Kidney tubule cell (primary cell): ENCODE measurements around the gene PRPF38A.

ENCODE experiments used
- DNase-seq: peaks from one replicate; pipeline ENCODE4 v3.0.0-alpha.2; 2018; ENCODE audit warnings: low spot score

PRPF38A gene

GRCh38 chr1:52461821-52462220, 57.4 kb downstream of the PRPF38A start:
- DNase-seq: no peak

- DNase-seq: no peak
Measured at GRCh38 chr1:52463891-52464290, 59.5 kb downstream of the PRPF38A start.

GRCh38 chr1:52469108-52469507, 64.7 kb downstream of the PRPF38A start:
- no peak for DNase-seq
